Activated naive CD8-positive, alpha-beta T cell treated with anti-CD3 and anti-CD28 coated beads, Interleukin-2, amount 50 U/mL, for 16 hours (primary cell): ENCODE measurements around the gene POLD2.

Experiments
- DNase-seq: peaks from one replicate; pipeline ENCODE4 v3.0.0-alpha.2; 2020; ENCODE audit warnings: low read depth, low spot score

Gene POLD2

DNA sequence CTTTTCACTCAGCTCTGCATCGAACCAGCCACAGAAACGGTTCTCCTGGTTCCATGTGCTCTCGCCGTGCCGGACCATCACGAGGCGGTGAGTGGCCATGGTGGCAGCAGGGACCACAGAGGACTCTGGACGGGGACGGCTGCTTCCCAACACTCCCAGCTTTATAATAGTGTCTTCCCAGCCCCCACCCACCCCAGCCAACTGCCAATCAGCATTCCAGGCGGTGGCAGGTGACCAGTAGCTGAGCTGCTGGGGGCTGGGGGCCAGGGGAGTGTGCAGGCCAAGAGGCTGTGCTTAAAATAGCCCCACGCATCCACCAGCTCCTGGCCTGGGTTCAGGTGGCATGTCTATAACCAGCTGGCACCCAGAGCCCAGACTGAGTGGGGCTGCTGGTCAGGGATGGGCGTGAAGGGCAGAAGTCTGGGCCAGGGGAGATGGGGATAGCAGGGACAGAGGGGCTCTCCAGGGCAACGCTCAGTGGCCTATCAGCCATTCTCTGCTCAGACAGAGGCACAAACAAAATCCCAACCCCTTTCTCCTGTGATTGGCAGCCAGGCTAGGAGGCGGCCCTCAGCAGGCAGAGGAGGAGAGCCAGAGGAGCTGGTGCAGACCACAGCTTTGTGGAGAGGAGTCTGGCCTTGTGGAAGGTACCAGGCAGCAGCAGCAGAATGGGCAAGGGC is 57.8 kb downstream of the POLD2 start, which contains the start of gene PGAM2:
PGAM2 (minus strand) TSS at position 137 of the 680 bp plus-strand sequence; CDS start at position 99, 38 bp downstream.
- DNase-seq, result no peak

GRCh38 chr7:44064791-44065430 is 58.4 kb downstream of the POLD2 start:
- DNase-seq, result no peak
